SK-N-SH treated with all-trans-retinoic acid at 6 μM for 48 hours (cell line): ENCODE measurements around the gene ABCA13.

Experiments
- ATAC-seq: fragments of 200-7000 bp; cut with Tn5 transposase; 3 replicates; pipeline ENCODE4 v1.9.1; 2020; ENCODE audit warnings: mild to moderate bottlenecking, moderate library complexity
- ARNTL ChIP-seq: fragments of 450-650 bp; formaldehyde crosslinking; IDR thresholded peaks from 2 replicates; pipeline ENCODE4 v1.5.0; 2020; ENCODE audit warnings: low read depth, mild to moderate bottlenecking, moderate library complexity, borderline replicate concordance
- BACH2 ChIP-seq: fragments of 250-450 bp; sonication (Bioruptor Pico); IDR thresholded peaks from 2 replicates; pipeline ENCODE4 v1.9.0; 2021; ENCODE audit warnings: mild to moderate bottlenecking, borderline replicate concordance
- CREB5 ChIP-seq: fragments of 250-450 bp; sonication (Bioruptor Pico); IDR thresholded peaks from 2 replicates; pipeline ENCODE4 v1.5.1; 2020; ENCODE audit warnings: low read depth, mild to moderate bottlenecking, moderate library complexity
- CSDC2 ChIP-seq: fragments of 250-450 bp; sonication (Bioruptor Pico); IDR thresholded peaks from 2 replicates; pipeline ENCODE4 v1.5.0; 2020; ENCODE audit warnings: mild to moderate bottlenecking, moderate library complexity
- ESRRG ChIP-seq: fragments of 250-450 bp; sonication (Bioruptor Pico); IDR thresholded peaks from 2 replicates; pipeline ENCODE4 v1.6.1; 2021; ENCODE audit warnings: mild to moderate bottlenecking
- GLIS3 ChIP-seq: fragments of 250-450 bp; sonication (Bioruptor Pico); IDR thresholded peaks from 2 replicates; pipeline ENCODE4 v1.5.0; 2020; ENCODE audit warnings: mild to moderate bottlenecking, moderate library complexity
- ISL1 ChIP-seq: fragments of 250-450 bp; sonication (Bioruptor Pico); IDR thresholded peaks from 2 replicates; pipeline ENCODE4 v2.1.2; 2022; ENCODE audit warnings: mild to moderate bottlenecking, moderate library complexity
- OSR1 ChIP-seq: fragments of 250-450 bp; sonication (Bioruptor Pico); IDR thresholded peaks from 2 replicates; pipeline ENCODE4 v1.8.0; 2022; ENCODE audit warnings: moderate library complexity, mild to moderate bottlenecking, inconsistent platforms
- POU6F1 ChIP-seq: fragments of 250-450 bp; sonication (Bioruptor Pico); IDR thresholded peaks from 2 replicates; pipeline ENCODE4 v1.8.0; 2021; ENCODE audit warnings: low read depth, mild to moderate bottlenecking, moderate library complexity, borderline replicate concordance
- PPARA ChIP-seq: fragments of 250-450 bp; sonication (Bioruptor Pico); IDR thresholded peaks from 2 replicates; pipeline ENCODE4 v1.5.0; 2020; ENCODE audit warnings: mild to moderate bottlenecking, borderline replicate concordance
- RARB ChIP-seq: fragments of 250-450 bp; sonication (Bioruptor Pico); IDR thresholded peaks from 2 replicates; pipeline ENCODE4 v1.8.0; 2021; ENCODE audit warnings: mild to moderate bottlenecking, moderate library complexity
- SNAI2 ChIP-seq: fragments of 250-450 bp; sonication (Bioruptor Pico); IDR thresholded peaks from 2 replicates; pipeline ENCODE4 v1.5.0; 2020; ENCODE audit warnings: mild to moderate bottlenecking, moderate library complexity
- TOX ChIP-seq: fragments of 250-450 bp; sonication (Bioruptor Pico); IDR thresholded peaks from 2 replicates; pipeline ENCODE4 v1.8.0; 2021; ENCODE audit warnings: mild to moderate bottlenecking, moderate library complexity, borderline replicate concordance
- ZC3H10 ChIP-seq: fragments of 250-450 bp; sonication (Bioruptor Pico); IDR thresholded peaks from 2 replicates; pipeline ENCODE4 v1.5.1; 2021; ENCODE audit warnings: mild to moderate bottlenecking, moderate library complexity
- ZFP3 ChIP-seq: fragments of 250-450 bp; sonication (Bioruptor Pico); IDR thresholded peaks from 2 replicates; pipeline ENCODE4 v1.5.0; 2020; ENCODE audit warnings: mild to moderate bottlenecking, moderate library complexity
- ZFP30 ChIP-seq: fragments of 450-650 bp; formaldehyde crosslinking; IDR thresholded peaks from 2 replicates; pipeline ENCODE4 v1.5.0; 2022; ENCODE audit warnings: mild to moderate bottlenecking, moderate library complexity
- ZNF565 ChIP-seq: fragments of 450-650 bp; formaldehyde crosslinking; conservative IDR thresholded peaks from 2 replicates; pipeline ENCODE4 v1.5.0; 2020; ENCODE audit warnings: low read depth, mild to moderate bottlenecking, moderate library complexity
- ZNF70 ChIP-seq: fragments of 450-650 bp; formaldehyde crosslinking; IDR thresholded peaks from 2 replicates; pipeline ENCODE4 v1.5.0; 2020; ENCODE audit warnings: mild to moderate bottlenecking, moderate library complexity
- TF ChIP-seq, protein P1 (sequence below): fragments of 250-450 bp; sonication (Bioruptor Pico); IDR thresholded peaks from 2 replicates; pipeline ENCODE4 v1.8.0; 2020; ENCODE audit warnings: mild to moderate bottlenecking, moderate library complexity, borderline replicate concordance
- TF ChIP-seq, protein P2 (sequence below): fragments of 250-450 bp; sonication (Bioruptor Pico); IDR thresholded peaks from 2 replicates; pipeline ENCODE4 v1.5.0; 2020; ENCODE audit warnings: mild to moderate bottlenecking, moderate library complexity

The ABCA13 gene

GRCh38 chr7:48421357-48421756 is 250.1 kb downstream of the ABCA13 start:
- no peak for ATAC-seq
- TF ChIP-seq, protein P1, sequence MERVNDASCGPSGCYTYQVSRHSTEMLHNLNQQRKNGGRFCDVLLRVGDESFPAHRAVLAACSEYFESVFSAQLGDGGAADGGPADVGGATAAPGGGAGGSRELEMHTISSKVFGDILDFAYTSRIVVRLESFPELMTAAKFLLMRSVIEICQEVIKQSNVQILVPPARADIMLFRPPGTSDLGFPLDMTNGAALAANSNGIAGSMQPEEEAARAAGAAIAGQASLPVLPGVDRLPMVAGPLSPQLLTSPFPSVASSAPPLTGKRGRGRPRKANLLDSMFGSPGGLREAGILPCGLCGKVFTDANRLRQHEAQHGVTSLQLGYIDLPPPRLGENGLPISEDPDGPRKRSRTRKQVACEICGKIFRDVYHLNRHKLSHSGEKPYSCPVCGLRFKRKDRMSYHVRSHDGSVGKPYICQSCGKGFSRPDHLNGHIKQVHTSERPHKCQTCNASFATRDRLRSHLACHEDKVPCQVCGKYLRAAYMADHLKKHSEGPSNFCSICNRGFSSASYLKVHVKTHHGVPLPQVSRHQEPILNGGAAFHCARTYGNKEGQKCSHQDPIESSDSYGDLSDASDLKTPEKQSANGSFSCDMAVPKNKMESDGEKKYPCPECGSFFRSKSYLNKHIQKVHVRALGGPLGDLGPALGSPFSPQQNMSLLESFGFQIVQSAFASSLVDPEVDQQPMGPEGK (CRISPR knock-in tag) = no peak

- TF ChIP-seq TOX (CRISPR knock-in tag) = no peak
- no peak for TF ChIP-seq CREB5 (CRISPR knock-in tag)
- no peak for TF ChIP-seq SNAI2 (CRISPR knock-in tag)
- peak; percentile 70 for ATAC-seq
Measured at GRCh38 chr7:48424731-48425130, 253.5 kb downstream of the ABCA13 start.

- ATAC-seq = no peak
- TF ChIP-seq TOX (CRISPR knock-in tag) (no peak), ZFP3 (CRISPR knock-in tag) (no peak), ZNF565 (no peak), OSR1 (no peak), ZNF70 (CRISPR knock-in tag) (no peak), RARB (CRISPR knock-in tag) (no peak)
- TF ChIP-seq, protein P1 (CRISPR knock-in tag) = no peak
Measured at GRCh38 chr7:48426331-48426965, 255.2 kb downstream of the ABCA13 start.

- TF ChIP-seq ESRRG (CRISPR knock-in tag) (no peak), ZNF565 (no peak), ISL1 (CRISPR knock-in tag) (no peak), GLIS3 (CRISPR knock-in tag) (no peak), ZFP30 (CRISPR knock-in tag) (no peak), CSDC2 (CRISPR knock-in tag) (no peak), ZC3H10 (CRISPR knock-in tag) (no peak), PPARA (CRISPR knock-in tag) (no peak), RARB (CRISPR knock-in tag) (no peak)
- TF ChIP-seq, protein P1 (CRISPR knock-in tag) = no peak
- TF ChIP-seq, all 23 proteins: peak for 0
- peak; percentile 28; the same call in 1 of the 3 replicates for ATAC-seq
Measured at GRCh38 chr7:48426966-48427555, 255.8 kb downstream of the ABCA13 start.

DNA sequence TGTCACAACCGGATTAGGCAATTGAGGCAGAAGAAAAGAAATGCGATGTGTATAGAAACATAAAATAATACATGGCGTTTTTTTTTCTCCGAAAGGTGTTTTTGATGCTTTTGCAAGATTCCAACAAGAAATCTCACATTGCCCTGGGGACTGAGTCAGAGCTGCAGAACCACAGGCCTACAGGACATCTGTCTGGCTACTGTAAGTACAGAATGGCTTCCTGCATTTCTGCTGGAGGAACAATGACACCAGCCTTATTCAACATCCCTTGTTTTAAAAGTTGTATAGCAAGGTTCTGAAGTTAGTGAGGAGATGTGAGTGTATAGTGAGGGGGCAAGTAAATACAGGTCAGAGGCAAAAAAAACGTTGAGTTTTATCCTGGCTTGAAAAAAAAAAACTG is 256.4 kb downstream of the ABCA13 start:
- no peak for ATAC-seq
- TF ChIP-seq ZNF70 (CRISPR knock-in tag) = no peak
- TF ChIP-seq POU6F1 (CRISPR knock-in tag) = no peak
- no peak for TF ChIP-seq GLIS3 (CRISPR knock-in tag)
- TF ChIP-seq CREB5 (CRISPR knock-in tag) = no peak
- TF ChIP-seq, protein P2, sequence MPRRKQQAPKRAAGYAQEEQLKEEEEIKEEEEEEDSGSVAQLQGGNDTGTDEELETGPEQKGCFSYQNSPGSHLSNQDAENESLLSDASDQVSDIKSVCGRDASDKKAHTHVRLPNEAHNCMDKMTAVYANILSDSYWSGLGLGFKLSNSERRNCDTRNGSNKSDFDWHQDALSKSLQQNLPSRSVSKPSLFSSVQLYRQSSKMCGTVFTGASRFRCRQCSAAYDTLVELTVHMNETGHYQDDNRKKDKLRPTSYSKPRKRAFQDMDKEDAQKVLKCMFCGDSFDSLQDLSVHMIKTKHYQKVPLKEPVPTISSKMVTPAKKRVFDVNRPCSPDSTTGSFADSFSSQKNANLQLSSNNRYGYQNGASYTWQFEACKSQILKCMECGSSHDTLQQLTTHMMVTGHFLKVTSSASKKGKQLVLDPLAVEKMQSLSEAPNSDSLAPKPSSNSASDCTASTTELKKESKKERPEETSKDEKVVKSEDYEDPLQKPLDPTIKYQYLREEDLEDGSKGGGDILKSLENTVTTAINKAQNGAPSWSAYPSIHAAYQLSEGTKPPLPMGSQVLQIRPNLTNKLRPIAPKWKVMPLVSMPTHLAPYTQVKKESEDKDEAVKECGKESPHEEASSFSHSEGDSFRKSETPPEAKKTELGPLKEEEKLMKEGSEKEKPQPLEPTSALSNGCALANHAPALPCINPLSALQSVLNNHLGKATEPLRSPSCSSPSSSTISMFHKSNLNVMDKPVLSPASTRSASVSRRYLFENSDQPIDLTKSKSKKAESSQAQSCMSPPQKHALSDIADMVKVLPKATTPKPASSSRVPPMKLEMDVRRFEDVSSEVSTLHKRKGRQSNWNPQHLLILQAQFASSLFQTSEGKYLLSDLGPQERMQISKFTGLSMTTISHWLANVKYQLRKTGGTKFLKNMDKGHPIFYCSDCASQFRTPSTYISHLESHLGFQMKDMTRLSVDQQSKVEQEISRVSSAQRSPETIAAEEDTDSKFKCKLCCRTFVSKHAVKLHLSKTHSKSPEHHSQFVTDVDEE = no peak
- no peak for TF ChIP-seq ARNTL
- TF ChIP-seq BACH2 (CRISPR knock-in tag) = no peak
- TF ChIP-seq ZFP3 (CRISPR knock-in tag) = no peak
- TF ChIP-seq TOX (CRISPR knock-in tag) = no peak
- TF ChIP-seq ZNF565 = no peak
